Central memory CD8-positive, alpha-beta T cell (primary cell): ENCODE results near the gene GARRE1.
A peak's percentile ranks its signal among the peaks of the same experiment; 100 is the strongest.

Experiments
- ATAC-seq: fragments of 150-1000 bp; cut with Tn5 transposase; replicated peaks from 2 replicates; pipeline ENCODE4 v1.10.0; 2022; ENCODE audit warnings: mild to moderate bottlenecking, moderate FRiP score, moderate number of reproducible peaks; ENCODE audit not compliant: poor library complexity, severe bottlenecking; ENCODE audit errors: extremely low read depth
- DNase-seq, 2 donors: peaks; one replicate each; pipeline ENCODE4 v3.0.0; 2021; ENCODE audit warnings: low spot score in 2 of 2
- H3K27ac Mint-ChIP-seq: one replicate; pipeline ENCODE4 v1.8.0; 2022; ENCODE audit warnings: low read depth, mild to moderate bottlenecking, moderate library complexity, mixed read lengths
- H3K27me3 Mint-ChIP-seq: one replicate; pipeline ENCODE4 v1.8.0; 2022; ENCODE audit warnings: mixed read lengths
- H3K36me3 Mint-ChIP-seq: one replicate; pipeline ENCODE4 v1.8.0; 2022; ENCODE audit warnings: mild to moderate bottlenecking, moderate library complexity, mixed read lengths; ENCODE audit not compliant: insufficient read depth
- H3K4me1 Mint-ChIP-seq: one replicate; pipeline ENCODE4 v1.8.0; 2022; ENCODE audit warnings: mixed read lengths
- H3K4me3 Mint-ChIP-seq: one replicate; pipeline ENCODE4 v1.8.0; 2022; ENCODE audit warnings: mild to moderate bottlenecking, moderate library complexity, mixed read lengths
- H3K9me3 Mint-ChIP-seq: one replicate; pipeline ENCODE4 v1.8.0; 2022; ENCODE audit warnings: mixed read lengths

GARRE1 gene

GRCh38 chr19:34222386-34222785 is 32.0 kb upstream of the GARRE1 start:
- H3K27me3 Mint-ChIP-seq: no peaks in the 10 kb centered on the region
- no peak for ATAC-seq
- H3K36me3 Mint-ChIP-seq: peaks cover 73% of the 10 kb centered on the region
- no peak overlapping the region for H3K4me3 Mint-ChIP-seq
- H3K9me3 Mint-ChIP-seq: no peaks in the 10 kb centered on the region
- H3K27ac Mint-ChIP-seq: peak overlapping the region; percentile 11
- peaks cover 55% of the 10 kb centered on the region for H3K4me1 Mint-ChIP-seq
- DNase-seq: no peak

GRCh38 chr19:34224996-34225658 is 29.2 kb upstream of the GARRE1 start:
- Mint-ChIP-seq H3K4me1 (peaks cover 35% of the 10 kb centered on the region), H3K9me3 (no peaks in the 10 kb centered on the region), H3K27me3 (no peaks in the 10 kb centered on the region), H3K27ac (peak overlapping the region; percentile 50), H3K4me3 (peak overlapping the region; percentile 19), H3K36me3 (peaks cover 74% of the 10 kb centered on the region)
- DNase-seq: no peak
- ATAC-seq: peak; percentile 61

GRCh38 chr19:34225659-34226015 is 28.7 kb upstream of the GARRE1 start:
- H3K4me1 Mint-ChIP-seq: peaks cover 30% of the 10 kb centered on the region
- H3K27ac Mint-ChIP-seq: peak overlapping the region; percentile 50
- no peak for DNase-seq
- no peak for ATAC-seq
- H3K27me3 Mint-ChIP-seq: no peaks in the 10 kb centered on the region
- no peaks in the 10 kb centered on the region for H3K9me3 Mint-ChIP-seq
- peak overlapping the region; percentile 19 for H3K4me3 Mint-ChIP-seq
- peaks cover 70% of the 10 kb centered on the region for H3K36me3 Mint-ChIP-seq

GRCh38 chr19:34226036-34226435 is 28.3 kb upstream of the GARRE1 start:
- H3K27ac Mint-ChIP-seq: peak overlapping the region; percentile 50
- H3K36me3 Mint-ChIP-seq: peaks cover 70% of the 10 kb centered on the region
- ATAC-seq: peak; percentile 56
- peaks cover 28% of the 10 kb centered on the region for H3K4me1 Mint-ChIP-seq
- H3K9me3 Mint-ChIP-seq: no peaks in the 10 kb centered on the region
- no peaks in the 10 kb centered on the region for H3K27me3 Mint-ChIP-seq
- DNase-seq: no peak
- peak overlapping the region; percentile 19 for H3K4me3 Mint-ChIP-seq

GRCh38 chr19:34228347-34228746 is 26.0 kb upstream of the GARRE1 start:
- Mint-ChIP-seq H3K4me1 (peaks cover 35% of the 10 kb centered on the region), H3K36me3 (peaks cover 56% of the 10 kb centered on the region), H3K27ac (no peak overlapping the region), H3K9me3 (no peaks in the 10 kb centered on the region), H3K27me3 (no peaks in the 10 kb centered on the region), H3K4me3 (no peak overlapping the region)
- ATAC-seq: no peak
- no peak for DNase-seq

- Mint-ChIP-seq H3K36me3 (peaks cover 52% of the 10 kb centered on the region), H3K9me3 (no peaks in the 10 kb centered on the region), H3K4me1 (peaks cover 32% of the 10 kb centered on the region), H3K27me3 (no peaks in the 10 kb centered on the region), H3K27ac (no peak overlapping the region), H3K4me3 (no peak overlapping the region)
- ATAC-seq (no peak), DNase-seq (no peak)
These were observed 25.6 kb upstream of the GARRE1 start for GRCh38 chr19:34228762-34229161.

- peaks cover 48% of the 10 kb centered on the region for H3K36me3 Mint-ChIP-seq
- H3K27me3 Mint-ChIP-seq: no peaks in the 10 kb centered on the region
- ATAC-seq (no peak), DNase-seq (no peak)
- H3K4me3 Mint-ChIP-seq: no peak overlapping the region
- peaks cover 28% of the 10 kb centered on the region for H3K4me1 Mint-ChIP-seq
- H3K27ac Mint-ChIP-seq: no peak overlapping the region
- no peaks in the 10 kb centered on the region for H3K9me3 Mint-ChIP-seq
These were observed 24.6 kb upstream of the GARRE1 start for GRCh38 chr19:34229721-34230120.

- Mint-ChIP-seq H3K27me3 (no peaks in the 10 kb centered on the region), H3K27ac (no peak overlapping the region), H3K9me3 (no peaks in the 10 kb centered on the region), H3K36me3 (peaks cover 38% of the 10 kb centered on the region), H3K4me3 (no peak overlapping the region), H3K4me1 (peaks cover 18% of the 10 kb centered on the region)
- DNase-seq (no peak), ATAC-seq (no peak)
These were observed 23.5 kb upstream of the GARRE1 start for GRCh38 chr19:34230820-34231219.

GRCh38 chr19:34231439-34231838 is 22.9 kb upstream of the GARRE1 start:
- ATAC-seq (no peak), DNase-seq (no peak)
- Mint-ChIP-seq H3K9me3 (no peaks in the 10 kb centered on the region), H3K4me1 (peaks cover 18% of the 10 kb centered on the region), H3K27me3 (no peaks in the 10 kb centered on the region), H3K4me3 (no peak overlapping the region), H3K36me3 (peaks cover 34% of the 10 kb centered on the region), H3K27ac (no peak overlapping the region)

GRCh38 chr19:34232566-34233481 is 21.5 kb upstream of the GARRE1 start:
- H3K36me3 Mint-ChIP-seq: peaks cover 24% of the 10 kb centered on the region
- peak overlapping the region; percentile 74 for H3K27ac Mint-ChIP-seq
- ATAC-seq (peak; percentile 46), DNase-seq (no peak)
- H3K4me1 Mint-ChIP-seq: peaks cover 17% of the 10 kb centered on the region
- H3K27me3 Mint-ChIP-seq: no peaks in the 10 kb centered on the region
- no peaks in the 10 kb centered on the region for H3K9me3 Mint-ChIP-seq
- no peak overlapping the region for H3K4me3 Mint-ChIP-seq

GRCh38 chr19:34235425-34235940 is 18.9 kb upstream of the GARRE1 start:
- Mint-ChIP-seq H3K27ac (no peak overlapping the region), H3K4me3 (no peak overlapping the region), H3K36me3 (peaks cover 10% of the 10 kb centered on the region), H3K4me1 (peaks cover 17% of the 10 kb centered on the region), H3K9me3 (no peaks in the 10 kb centered on the region), H3K27me3 (no peaks in the 10 kb centered on the region)
- DNase-seq (no peak), ATAC-seq (no peak)

GRCh38 chr19:34236035-34236987 is 18.0 kb upstream of the GARRE1 start:
- Mint-ChIP-seq H3K4me1 (peaks cover 17% of the 10 kb centered on the region), H3K36me3 (peaks cover 6% of the 10 kb centered on the region), H3K4me3 (no peak overlapping the region), H3K27ac (no peak overlapping the region), H3K27me3 (no peaks in the 10 kb centered on the region), H3K9me3 (no peaks in the 10 kb centered on the region)
- no peak for DNase-seq
- no peak for ATAC-seq
